WERI-Rb-1 (cell line): ENCODE data around the gene MTCL1.

ENCODE experiments used
- DNase-seq: peaks from one replicate; pipeline ENCODE4 v3.0.0-alpha.2; 2020
- H3K27ac ChIP-seq: fragments of 250-450 bp; sonication (Bioruptor Pico); 2 replicates; pipeline ENCODE4 v1.5.1; 2020; ENCODE audit warnings: mild to moderate bottlenecking, moderate library complexity
- H3K27me3 ChIP-seq: fragments of 250-450 bp; sonication (Bioruptor Pico); 2 replicates; pipeline ENCODE4 v1.5.1; 2021; ENCODE audit warnings: mild to moderate bottlenecking, low read depth, moderate library complexity; ENCODE audit not compliant: insufficient read depth, severe bottlenecking
- H3K36me3 ChIP-seq: fragments of 250-450 bp; sonication (Bioruptor Pico); 2 replicates; pipeline ENCODE4 v1.5.1; 2020; ENCODE audit warnings: mild to moderate bottlenecking, moderate library complexity
- H3K4me3 ChIP-seq: 2 replicates; pipeline ENCODE4 v1.5.1; 2011; ENCODE audit warnings: low read depth, mild to moderate bottlenecking, control low read depth, low read length
- H3K9me3 ChIP-seq: fragments of 250-450 bp; sonication (Bioruptor Pico); 2 replicates; pipeline ENCODE4 v1.5.1; 2021; ENCODE audit warnings: mild to moderate bottlenecking, moderate library complexity; ENCODE audit not compliant: severe bottlenecking
- TF ChIP-seq, protein P1 (sequence below): IDR thresholded peaks from 2 replicates; pipeline ENCODE4 v1.5.1; 2011; ENCODE audit warnings: low read depth, mild to moderate bottlenecking, control low read depth, inconsistent platforms, low read length

Gene MTCL1

DNA sequence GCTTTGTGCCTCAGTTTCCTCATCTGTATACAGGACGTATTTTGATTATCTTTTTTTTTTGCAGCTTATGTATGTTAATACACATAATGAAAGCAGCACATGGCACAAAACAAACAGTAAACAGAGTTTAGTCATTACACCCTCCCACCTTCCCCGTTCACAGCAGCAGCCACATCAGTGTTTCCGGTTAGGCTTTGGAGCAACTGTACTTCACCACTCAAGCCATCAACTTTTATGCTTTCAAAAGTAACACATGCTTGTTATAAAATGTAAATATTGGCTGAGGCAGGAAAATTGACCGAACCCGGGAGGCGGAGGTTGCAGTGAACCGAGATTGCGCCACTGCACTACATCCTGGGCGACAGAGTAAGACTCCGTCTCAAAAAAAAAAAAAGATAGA is 117.3 kb downstream of the MTCL1 start:
- H3K9me3 ChIP-seq, result no peaks in the 10 kb centered on the region
- H3K27ac ChIP-seq, result no peak overlapping the region
- peaks cover 7% of the 10 kb centered on the region for H3K36me3 ChIP-seq
- H3K4me3 ChIP-seq, result no peak overlapping the region
- TF ChIP-seq, protein P1, sequence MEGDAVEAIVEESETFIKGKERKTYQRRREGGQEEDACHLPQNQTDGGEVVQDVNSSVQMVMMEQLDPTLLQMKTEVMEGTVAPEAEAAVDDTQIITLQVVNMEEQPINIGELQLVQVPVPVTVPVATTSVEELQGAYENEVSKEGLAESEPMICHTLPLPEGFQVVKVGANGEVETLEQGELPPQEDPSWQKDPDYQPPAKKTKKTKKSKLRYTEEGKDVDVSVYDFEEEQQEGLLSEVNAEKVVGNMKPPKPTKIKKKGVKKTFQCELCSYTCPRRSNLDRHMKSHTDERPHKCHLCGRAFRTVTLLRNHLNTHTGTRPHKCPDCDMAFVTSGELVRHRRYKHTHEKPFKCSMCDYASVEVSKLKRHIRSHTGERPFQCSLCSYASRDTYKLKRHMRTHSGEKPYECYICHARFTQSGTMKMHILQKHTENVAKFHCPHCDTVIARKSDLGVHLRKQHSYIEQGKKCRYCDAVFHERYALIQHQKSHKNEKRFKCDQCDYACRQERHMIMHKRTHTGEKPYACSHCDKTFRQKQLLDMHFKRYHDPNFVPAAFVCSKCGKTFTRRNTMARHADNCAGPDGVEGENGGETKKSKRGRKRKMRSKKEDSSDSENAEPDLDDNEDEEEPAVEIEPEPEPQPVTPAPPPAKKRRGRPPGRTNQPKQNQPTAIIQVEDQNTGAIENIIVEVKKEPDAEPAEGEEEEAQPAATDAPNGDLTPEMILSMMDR, result no peak
- DNase-seq, result no peak
- no peaks in the 10 kb centered on the region for H3K27me3 ChIP-seq

DNA sequence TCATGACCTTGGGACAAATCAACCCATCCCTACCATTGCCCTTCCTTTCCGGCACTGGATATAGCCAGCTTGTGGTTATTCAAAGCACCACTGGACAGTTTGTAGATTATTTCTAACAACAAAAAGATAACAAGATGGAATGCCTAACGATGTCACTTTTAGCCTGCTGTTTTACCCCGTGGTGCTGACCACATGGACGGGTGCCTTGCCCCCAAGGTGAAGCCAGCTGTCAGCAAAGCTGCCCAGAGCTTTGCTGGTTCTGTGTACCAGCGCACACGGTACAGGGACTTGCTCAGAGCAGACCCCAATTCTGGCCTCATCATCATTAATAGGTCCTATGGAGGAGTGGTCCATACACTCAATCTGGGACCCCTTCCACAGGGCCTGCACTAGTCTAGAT is 118.2 kb downstream of the MTCL1 start:
- no peak overlapping the region for H3K27ac ChIP-seq
- TF ChIP-seq, protein P1, result no peak
- DNase-seq, result no peak
- peaks cover 7% of the 10 kb centered on the region for H3K36me3 ChIP-seq
- no peaks in the 10 kb centered on the region for H3K27me3 ChIP-seq
- H3K4me3 ChIP-seq, result no peak overlapping the region
- H3K9me3 ChIP-seq, result no peaks in the 10 kb centered on the region

DNA sequence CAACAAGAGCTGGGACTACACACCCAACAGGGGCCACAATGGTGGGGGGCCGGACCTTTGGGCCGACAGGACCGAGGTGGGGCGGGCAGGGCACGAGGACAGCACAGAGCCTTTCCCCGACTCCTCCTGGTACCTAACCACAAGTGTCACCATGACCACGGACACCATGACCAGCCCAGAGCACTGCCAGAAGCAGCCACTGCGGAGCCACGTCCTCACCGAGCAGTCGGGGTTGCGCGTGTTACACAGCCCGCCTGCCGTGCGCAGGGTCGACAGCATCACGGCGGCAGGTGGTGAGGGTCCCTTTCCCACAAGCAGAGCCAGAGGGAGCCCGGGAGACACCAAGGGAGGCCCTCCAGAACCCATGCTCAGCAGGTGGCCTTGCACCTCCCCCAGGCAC is 119.5 kb downstream of the MTCL1 start:
- Histone ChIP-seq H3K27ac (no peak overlapping the region), H3K4me3 (no peak overlapping the region), H3K9me3 (no peaks in the 10 kb centered on the region), H3K27me3 (no peaks in the 10 kb centered on the region), H3K36me3 (no peaks in the 10 kb centered on the region; the same call in 1 of the 2 replicates)
- DNase-seq, result no peak
- TF ChIP-seq, protein P1, result no peak

DNA sequence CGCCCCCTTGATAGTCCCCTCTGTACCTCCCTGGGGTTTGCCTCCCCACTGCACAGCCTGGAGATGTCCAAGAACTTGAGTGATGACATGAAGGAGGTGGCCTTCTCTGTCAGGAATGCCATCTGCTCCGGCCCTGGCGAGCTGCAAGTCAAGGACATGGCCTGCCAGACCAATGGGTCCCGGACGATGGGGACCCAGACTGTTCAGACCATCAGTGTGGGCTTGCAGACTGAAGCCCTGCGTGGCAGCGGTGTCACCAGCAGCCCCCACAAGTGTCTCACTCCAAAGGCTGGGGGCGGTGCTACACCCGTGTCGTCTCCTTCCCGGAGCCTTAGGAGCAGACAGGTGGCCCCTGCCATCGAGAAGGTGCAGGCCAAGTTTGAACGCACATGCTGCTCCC is 119.9 kb downstream of the MTCL1 start:
- Histone ChIP-seq H3K9me3 (no peaks in the 10 kb centered on the region), H3K36me3 (no peaks in the 10 kb centered on the region; the same call in 1 of the 2 replicates), H3K27me3 (no peaks in the 10 kb centered on the region), H3K27ac (no peak overlapping the region), H3K4me3 (no peak overlapping the region)
- TF ChIP-seq, protein P1, result no peak
- no peak for DNase-seq

DNA sequence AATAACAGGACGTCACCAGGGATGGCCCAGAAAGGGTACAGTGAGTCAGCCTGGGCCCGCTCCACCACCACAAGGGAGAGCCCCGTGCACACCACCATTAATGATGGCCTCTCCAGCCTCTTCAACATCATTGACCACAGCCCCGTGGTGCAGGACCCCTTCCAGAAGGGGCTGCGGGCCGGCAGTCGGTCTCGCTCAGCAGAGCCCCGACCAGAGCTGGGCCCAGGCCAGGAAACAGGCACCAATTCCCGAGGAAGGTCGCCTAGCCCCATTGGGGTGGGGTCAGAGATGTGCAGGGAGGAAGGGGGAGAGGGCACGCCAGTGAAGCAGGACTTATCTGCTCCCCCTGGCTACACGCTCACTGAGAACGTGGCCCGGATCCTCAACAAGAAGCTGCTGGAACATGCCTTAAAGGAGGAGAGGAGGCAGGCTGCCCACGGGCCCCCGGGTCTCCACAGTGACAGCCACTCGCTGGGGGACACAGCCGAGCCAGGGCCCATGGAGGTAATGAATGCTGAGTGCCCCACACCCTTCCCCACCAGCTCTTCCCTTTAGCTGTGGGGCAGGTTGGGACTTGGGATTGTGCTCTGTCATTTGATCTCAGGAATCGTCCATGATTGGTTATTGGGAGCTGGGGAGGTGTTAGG is 120.5 kb downstream of the MTCL1 start:
- no peak overlapping the region for H3K27ac ChIP-seq

More for the DNA sequence above, 120.5 kb downstream of the MTCL1 start:
- TF ChIP-seq, protein P1, result no peak
- Histone ChIP-seq H3K36me3 (no peaks in the 10 kb centered on the region; the same call in 1 of the 2 replicates), H3K27me3 (no peaks in the 10 kb centered on the region), H3K9me3 (no peaks in the 10 kb centered on the region), H3K4me3 (no peak overlapping the region)
- DNase-seq, result no peak
